Left colon (tissue), 2 donors: Measurements from ENCODE around the gene COL28A1. TPM values are rescaled to one million over a fixed set of nuclear protein-coding genes. Genes with fewer than 3 reads are reported as not detected.
"Not testable (repeated sequence)": the region's sequence is repeated elsewhere in the genome, so short reads cannot be mapped to it uniquely, and the experiment has no call there.

ENCODE experiments used
- ATAC-seq: fragments of 200-7000 bp; cut with Tn5 transposase; one replicate; pipeline ENCODE4 v1.9.1; 2020; ENCODE audit warnings: mild to moderate bottlenecking, moderate library complexity
- DNase-seq, 2 donors: peaks; one replicate each; pipeline ENCODE4 v3.0.0-alpha.2; 2020
- intact Hi-C, 2 donors: fragments of 100-400 bp; cut with DNase I in 1 of 2; cut with micrococcal nuclease in 1 of 2; formaldehyde crosslinking; loops; one replicate each; pipeline versions ENCODE4 v1.11.2 to v1.14.0; 2022; cut with DNase I, micrococcal nuclease
- total RNA-seq, 2 donors: library from RNA; stranded (reverse); fragmentation: NEBNext Ultra II Directional; extraction: Animal tissue kit (Norgen Biotek cat#: 25700); gene quantifications; one replicate each; pipeline ENCODE4 v1.2.1, GENCODE V29; 2021
- donor health status: DM: no; HTN: no; CAD: no.
- donor health status: DM: yes; HTN: yes; CAD: no.

COL28A1 gene
- total RNA-seq, 2 donors from 2014 or later = 3.2 to 5.1 TPM

DNA sequence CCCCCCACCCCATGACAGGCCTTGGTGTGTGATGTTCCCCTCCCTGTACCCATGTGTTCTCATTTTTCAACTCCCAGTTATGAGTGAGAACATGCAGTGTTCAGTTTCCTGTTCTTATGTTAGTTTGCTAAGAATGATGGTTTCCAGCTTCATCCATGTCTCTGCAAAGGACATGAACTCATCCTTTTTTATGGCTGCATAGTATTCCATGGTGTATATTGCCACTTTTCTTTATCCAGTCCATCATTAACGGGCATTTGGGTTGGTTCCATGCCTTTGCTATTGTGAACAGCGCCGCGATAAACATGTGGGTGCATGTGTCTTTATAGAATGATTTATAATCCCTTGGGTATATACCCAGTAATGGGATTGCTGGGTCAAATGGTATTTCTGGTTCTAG, 147.5 kb downstream of the COL28A1 start:
- ATAC-seq, DNase-seq, intact Hi-C loops: not testable (repeated sequence)

GRCh38 chr7:7385421-7385820, 150.3 kb downstream of the COL28A1 start:
- intact Hi-C loops = no loop called here
- ATAC-seq (no peak), DNase-seq (no peak)

GRCh38 chr7:7384228-7384627, 151.4 kb downstream of the COL28A1 start:
- intact Hi-C loops = no loop called here
- ATAC-seq (no peak), DNase-seq (no peak)

DNA sequence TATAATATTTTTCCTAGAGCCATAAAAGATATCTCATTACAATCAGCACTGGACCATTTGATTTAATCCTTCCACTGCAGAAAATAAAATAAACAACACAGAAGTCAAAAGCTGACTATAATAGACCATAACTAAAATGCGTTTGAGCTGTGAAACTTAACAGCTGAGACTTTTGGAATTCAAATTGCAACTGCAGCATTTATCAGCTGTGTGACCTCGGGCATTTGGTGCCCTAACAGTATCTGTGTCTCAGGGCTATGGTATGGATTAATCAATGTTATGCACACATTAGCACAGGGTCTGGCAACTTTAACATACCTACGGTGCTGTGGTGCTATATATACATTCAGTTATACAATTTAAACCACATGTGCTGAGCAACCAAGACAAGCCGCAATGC, 160.1 kb downstream of the COL28A1 start:
- DNase-seq (no peak), ATAC-seq (no peak)
- intact Hi-C loops = no loop called here

- ATAC-seq = no peak
- intact Hi-C loops = no loop called here
These were observed 165.6 kb downstream of the COL28A1 start for GRCh38 chr7:7370076-7370475.

GRCh38 chr7:7369134-7369533, 166.5 kb downstream of the COL28A1 start:
- ATAC-seq = no peak
- DNase-seq = no peak
- intact Hi-C loops = no loop called here

More at GRCh38 chr7:7370076-7370475, 165.6 kb downstream of the COL28A1 start:
- DNase-seq = no peak

DNA sequence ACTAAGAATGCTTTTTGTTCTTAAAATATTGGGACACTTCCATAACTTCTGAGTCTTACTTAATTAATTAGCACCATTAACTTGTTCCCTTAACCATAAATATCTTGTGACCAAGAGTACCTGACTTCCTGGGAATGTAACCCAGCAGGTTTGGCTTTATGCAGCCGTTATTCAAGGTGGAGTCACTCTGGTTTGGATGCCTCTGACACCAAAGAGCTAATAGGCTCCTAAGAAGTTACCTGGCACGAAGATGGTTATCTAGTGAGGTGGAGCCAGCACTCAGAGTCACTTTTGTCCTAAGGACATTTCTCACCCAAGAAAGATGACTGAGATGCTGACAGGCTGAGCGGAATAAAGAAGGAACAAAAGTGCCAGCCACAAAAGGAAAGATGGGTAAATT, 181.0 kb downstream of the COL28A1 start:
- intact Hi-C loops = no loop called here
- DNase-seq = no peak
- ATAC-seq = no peak

GRCh38 chr7:7352845-7353244, 182.8 kb downstream of the COL28A1 start:
- DNase-seq (no peak), ATAC-seq (no peak)
- intact Hi-C loops = no loop called here

DNA sequence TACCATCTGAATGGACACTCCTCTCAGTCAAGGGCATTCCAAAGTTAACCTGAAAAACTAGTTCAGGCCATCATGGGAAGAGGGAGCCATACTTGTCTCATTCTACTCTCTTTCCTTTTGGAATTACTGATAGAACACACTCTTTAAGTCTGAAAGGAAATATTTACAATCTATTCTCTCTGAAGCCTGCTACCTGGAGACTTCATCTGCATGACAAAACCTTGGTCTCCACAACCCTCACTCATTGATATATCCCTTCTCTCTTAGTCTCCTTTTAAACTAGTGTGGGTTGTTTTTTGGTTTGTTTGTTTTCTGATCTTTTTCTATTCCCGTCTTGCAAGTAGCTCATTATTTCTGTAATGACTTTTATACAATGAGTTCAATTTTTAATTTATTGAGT, 183.8 kb downstream of the COL28A1 start:
- DNase-seq = no peak
- intact Hi-C loops = no loop called here
- ATAC-seq = no peak

- intact Hi-C loops = no loop called here
- ATAC-seq = no peak
- DNase-seq = no peak
These were observed 184.5 kb downstream of the COL28A1 start for GRCh38 chr7:7351156-7351555.

DNA sequence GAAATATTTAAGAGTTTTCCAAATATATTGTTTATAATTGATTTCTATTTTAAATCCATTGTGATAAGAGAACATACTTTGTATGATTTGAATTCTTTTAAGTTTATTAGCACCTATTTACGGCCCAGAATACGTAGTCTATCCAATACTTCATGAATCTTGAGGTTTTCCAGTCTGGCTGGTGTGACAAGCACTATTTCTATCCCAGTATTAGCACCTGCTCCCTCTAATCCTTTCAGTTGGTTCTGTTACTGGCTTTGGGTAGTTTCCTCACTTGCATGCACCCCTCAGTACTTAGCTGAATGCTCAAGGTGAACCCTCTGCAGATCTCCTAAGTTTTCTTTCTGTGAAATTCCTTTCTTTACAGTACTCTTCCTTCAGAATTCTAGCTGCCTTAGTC, 186.5 kb downstream of the COL28A1 start:
- DNase-seq (no peak), ATAC-seq (no peak)
- intact Hi-C loops = no loop called here

GRCh38 chr7:7347045-7347444, 188.6 kb downstream of the COL28A1 start:
- intact Hi-C loops = no loop called here
- no peak for DNase-seq
- ATAC-seq = no peak

GRCh38 chr7:7344583-7344982, 191.1 kb downstream of the COL28A1 start:
- ATAC-seq (no peak), DNase-seq (no peak)
- intact Hi-C loops = no loop called here

DNA sequence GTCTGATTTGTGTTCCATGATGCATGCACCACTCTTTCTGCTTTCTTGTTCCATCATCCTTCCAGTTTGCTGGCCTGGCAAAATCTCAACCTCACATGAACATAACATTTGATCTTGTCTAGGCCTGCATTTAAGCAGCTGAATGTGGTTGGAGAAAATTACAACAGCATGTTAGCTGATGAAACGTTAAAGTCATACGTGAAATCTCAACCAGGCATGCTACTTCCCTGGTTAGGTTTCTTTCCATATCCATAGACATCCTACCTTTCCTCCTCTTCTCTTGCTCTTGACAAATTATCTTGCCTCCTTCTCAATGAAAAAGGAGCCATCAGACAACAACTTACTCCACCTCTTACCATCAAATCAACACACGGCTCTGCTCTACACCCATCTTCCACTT, 199.8 kb downstream of the COL28A1 start:
- ATAC-seq = no peak
- DNase-seq = no peak
- intact Hi-C loops = no loop called here

DNA sequence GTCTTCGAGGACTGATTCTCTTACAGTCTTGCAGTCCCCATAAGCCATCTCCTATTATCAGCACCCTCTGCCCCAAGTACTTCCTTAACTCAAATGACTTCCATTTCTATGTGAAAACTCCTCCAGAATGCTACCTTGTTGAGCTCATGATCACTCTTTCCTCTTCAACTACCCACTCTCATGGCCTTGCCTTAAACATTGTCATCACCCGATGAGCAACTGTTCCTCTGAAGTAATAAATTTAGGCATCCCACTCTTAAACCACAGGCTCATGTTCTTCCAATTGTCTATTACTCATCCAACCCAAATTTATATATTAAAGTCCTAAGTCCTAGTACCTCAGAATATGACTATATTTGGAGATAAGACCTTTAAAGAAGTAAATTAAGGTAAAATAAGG, 200.5 kb downstream of the COL28A1 start:
- intact Hi-C loops = no loop called here
- no peak for DNase-seq
- no peak for ATAC-seq

DNA sequence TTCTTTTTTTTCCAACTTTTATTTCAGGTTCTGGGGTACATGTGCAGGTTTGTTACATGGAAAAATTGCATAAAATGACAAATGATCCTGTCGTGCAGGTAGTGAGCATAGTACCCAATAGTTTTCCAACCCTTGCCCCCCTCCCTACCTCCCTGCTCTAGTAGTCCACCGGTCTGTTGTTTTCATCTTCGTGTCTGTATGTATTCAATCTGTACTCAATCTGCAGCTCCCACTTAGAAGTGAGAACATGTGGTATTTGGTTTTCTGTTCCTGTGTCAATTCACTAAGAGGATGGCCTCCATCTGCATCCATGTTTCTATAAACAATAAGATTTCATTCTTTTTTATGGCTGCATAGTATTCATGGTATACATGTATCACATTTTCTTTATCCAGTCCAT, 202.1 kb downstream of the COL28A1 start:
- intact Hi-C loops = no loop called here
- no peak for DNase-seq
- no peak for ATAC-seq

- ATAC-seq = no peak
These were observed 204.2 kb downstream of the COL28A1 start for GRCh38 chr7:7331523-7331922.

DNA sequence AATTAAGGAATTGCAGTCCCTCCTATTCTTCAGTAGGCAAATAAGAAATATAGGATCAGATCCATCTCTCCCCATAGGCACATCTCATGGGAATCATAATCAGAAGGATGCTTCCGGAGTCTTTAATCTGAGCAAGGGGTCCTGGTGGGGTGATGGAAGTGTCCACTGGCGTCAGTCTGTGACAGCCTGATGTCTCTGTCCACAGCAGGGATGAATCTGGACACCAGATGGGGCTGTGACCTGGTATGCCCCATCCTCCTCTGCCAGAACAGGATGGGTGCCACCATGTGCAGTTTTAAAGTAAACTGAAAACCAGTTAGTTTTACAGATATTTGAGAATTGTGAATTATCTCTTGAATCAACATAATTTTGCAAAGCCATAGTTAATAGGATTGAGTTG, 204.7 kb downstream of the COL28A1 start:
- ATAC-seq (no peak), DNase-seq (no peak)
- intact Hi-C loops = no loop called here

More at GRCh38 chr7:7331523-7331922, 204.2 kb downstream of the COL28A1 start:
- intact Hi-C loops = no loop called here
- DNase-seq = no peak

DNA sequence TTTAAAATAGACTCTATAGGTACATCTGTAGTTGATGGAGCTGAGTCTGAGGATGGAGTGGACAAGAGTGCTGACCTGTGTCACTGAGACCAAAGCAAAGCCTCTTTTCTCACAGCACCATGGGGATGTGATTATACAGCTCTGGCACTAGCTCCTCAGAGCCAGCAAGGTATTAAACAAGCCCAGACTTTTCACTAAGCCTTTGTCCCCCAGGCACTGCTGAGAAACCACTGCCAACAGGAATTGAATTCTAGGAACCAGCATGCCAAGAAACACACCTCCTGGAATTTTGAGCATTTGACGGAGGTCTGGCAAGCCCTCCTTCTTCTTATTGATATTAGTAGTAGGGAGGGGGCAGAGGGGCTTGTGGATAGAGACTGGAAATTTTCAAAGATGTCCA, 206.3 kb downstream of the COL28A1 start:
- ATAC-seq = no peak
- DNase-seq = no peak
- intact Hi-C loops = loop anchor here in 1 of 2 donors (5.0 kb wide), 1 partner anchor 42 kb away; no protein-coding TSS in a partner anchor

DNA sequence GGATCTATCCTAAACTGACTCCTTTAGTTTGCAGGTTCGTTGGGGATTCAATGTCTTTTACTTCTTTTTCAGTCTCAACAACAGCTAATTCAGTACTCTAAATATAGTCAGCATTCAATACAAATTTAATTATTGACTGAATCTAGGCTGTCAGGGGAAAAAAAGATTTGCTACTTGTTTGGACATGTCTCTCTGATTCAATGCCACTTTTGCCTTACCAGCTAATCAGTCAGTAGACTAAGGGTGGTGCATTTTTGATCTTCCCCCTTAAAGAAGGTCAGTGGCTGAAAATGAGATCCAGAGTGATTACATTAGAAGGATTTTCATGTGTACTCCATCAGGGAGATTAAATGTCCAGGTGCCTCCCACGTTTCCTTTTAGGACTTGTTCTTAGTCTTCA, 208.2 kb downstream of the COL28A1 start:
- ATAC-seq = no peak
- intact Hi-C loops = loop anchor here in 1 of 2 donors (5.0 kb wide), 1 partner anchor 40 kb away; no protein-coding TSS in a partner anchor
- no peak for DNase-seq

DNA sequence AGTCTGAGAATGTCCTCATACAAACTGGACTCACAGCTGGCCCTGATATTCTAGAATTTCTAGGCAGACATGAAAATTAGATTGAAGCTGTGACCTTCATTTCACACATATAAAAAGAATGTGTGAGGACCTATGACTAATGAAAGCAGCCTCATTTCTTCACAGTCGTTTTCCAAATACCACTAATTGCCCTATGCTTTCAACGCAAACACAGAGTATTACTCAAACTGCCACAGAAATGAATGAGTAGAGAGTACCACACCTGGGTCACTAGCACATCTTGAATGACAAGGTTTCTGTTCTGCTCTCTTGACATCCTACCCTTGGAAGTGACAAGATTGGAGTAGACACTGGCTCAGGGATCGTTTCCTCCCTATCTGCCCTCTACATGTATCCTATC, 211.0 kb downstream of the COL28A1 start:
- no peak for DNase-seq
- no peak for ATAC-seq
- intact Hi-C loops = loop anchor here in 1 of 2 donors (5.0 kb wide), 1 partner anchor 37 kb away; no protein-coding TSS in a partner anchor

- no peak for ATAC-seq
- DNase-seq = no peak
- intact Hi-C loops = no loop called here
These were observed 211.8 kb downstream of the COL28A1 start for GRCh38 chr7:7323921-7324320.
